Measurements from ENCODE around the gene SCYGR3. TPM values are rescaled to one million over a fixed set of nuclear protein-coding genes. Genes with fewer than 3 reads are reported as not detected.

The SCYGR3 gene
- total and polyA plus RNA-seq, 2 of the 13 experiments (the other 11 are each of a cell fraction or from before 2014, with no cell fraction given), result not detected

- TF ChIP-seq ZNF891 (CRISPR knock-in tag; IDR thresholded peaks at IDR 0.05) (no peak), MTA3 (CRISPR knock-in tag; IDR thresholded peaks at IDR 0.05) (no peak), RFXANK (CRISPR knock-in tag; IDR thresholded peaks at IDR 0.05) (no peak), KLF12 (CRISPR knock-in tag; IDR thresholded peaks at IDR 0.05; ENCODE audit: borderline replicate concordance) (no peak), PCBP1 (IDR thresholded peaks at IDR 0.05; ENCODE audit: borderline replicate concordance, low read depth, low read length) (no peak), AKAP8 (CRISPR knock-in tag; IDR thresholded peaks at IDR 0.05) (no peak), ELF3 (CRISPR knock-in tag; IDR thresholded peaks at IDR 0.05) (no peak), ZFX (CRISPR knock-in tag; IDR thresholded peaks at IDR 0.05; ENCODE audit: low read depth) (no peak), HDAC2 (CRISPR knock-in tag; IDR thresholded peaks at IDR 0.05) (no peak), ZNF329 (CRISPR knock-in tag; IDR thresholded peaks at IDR 0.05; ENCODE audit: low read depth) (no peak), ZNF30 (CRISPR knock-in tag; IDR thresholded peaks at IDR 0.05) (no peak), ZBTB40 (IDR thresholded peaks at IDR 0.05) (no peak), ZBTB40 (CRISPR knock-in tag; IDR thresholded peaks at IDR 0.05) (no peak), ARNTL (CRISPR knock-in tag; IDR thresholded peaks at IDR 0.05) (no peak), FOXP4 (CRISPR knock-in tag; IDR thresholded peaks at IDR 0.05) (no peak), U2AF2 (IDR thresholded peaks at IDR 0.05; ENCODE audit: low read depth, low read length) (no peak), HMG20B (CRISPR knock-in tag; conservative IDR thresholded peaks at IDR 0.05) (no peak)
- TF ChIP-seq, protein P1, sequence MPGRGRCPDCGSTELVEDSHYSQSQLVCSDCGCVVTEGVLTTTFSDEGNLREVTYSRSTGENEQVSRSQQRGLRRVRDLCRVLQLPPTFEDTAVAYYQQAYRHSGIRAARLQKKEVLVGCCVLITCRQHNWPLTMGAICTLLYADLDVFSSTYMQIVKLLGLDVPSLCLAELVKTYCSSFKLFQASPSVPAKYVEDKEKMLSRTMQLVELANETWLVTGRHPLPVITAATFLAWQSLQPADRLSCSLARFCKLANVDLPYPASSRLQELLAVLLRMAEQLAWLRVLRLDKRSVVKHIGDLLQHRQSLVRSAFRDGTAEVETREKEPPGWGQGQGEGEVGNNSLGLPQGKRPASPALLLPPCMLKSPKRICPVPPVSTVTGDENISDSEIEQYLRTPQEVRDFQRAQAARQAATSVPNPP (CRISPR knock-in tag; IDR thresholded peaks at IDR 0.05), result no peak
- TF ChIP-seq, protein P2, sequence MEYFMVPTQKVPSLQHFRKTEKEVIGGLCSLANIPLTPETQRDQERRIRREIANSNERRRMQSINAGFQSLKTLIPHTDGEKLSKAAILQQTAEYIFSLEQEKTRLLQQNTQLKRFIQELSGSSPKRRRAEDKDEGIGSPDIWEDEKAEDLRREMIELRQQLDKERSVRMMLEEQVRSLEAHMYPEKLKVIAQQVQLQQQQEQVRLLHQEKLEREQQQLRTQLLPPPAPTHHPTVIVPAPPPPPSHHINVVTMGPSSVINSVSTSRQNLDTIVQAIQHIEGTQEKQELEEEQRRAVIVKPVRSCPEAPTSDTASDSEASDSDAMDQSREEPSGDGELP (IDR thresholded peaks at IDR 0.05; ENCODE audit: borderline replicate concordance, low read depth), result no peak
- TF ChIP-seq, protein P3, sequence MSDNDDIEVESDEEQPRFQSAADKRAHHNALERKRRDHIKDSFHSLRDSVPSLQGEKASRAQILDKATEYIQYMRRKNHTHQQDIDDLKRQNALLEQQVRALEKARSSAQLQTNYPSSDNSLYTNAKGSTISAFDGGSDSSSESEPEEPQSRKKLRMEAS (IDR thresholded peaks at IDR 0.05), result no peak
Observed at GRCh38 chr2:227653419-227653818, 38.8 kb upstream of the SCYGR3 start (continued).
